PC-3 (cell line): ENCODE measurements around the gene KCNE1. TPM values are rescaled to one million over a fixed set of nuclear protein-coding genes. Genes with fewer than 3 reads are reported as not detected.

Experiments used
- ATAC-seq: fragments of 200-7000 bp; cut with Tn5 transposase; 2 replicates; pipeline ENCODE4 v1.9.1; 2020; ENCODE audit warnings: mild to moderate bottlenecking, moderate library complexity
- BruUV-seq: library from RNA; stranded (reverse); fragments of 400-500 nt; replicated peaks from 2 replicates; lab custom pipeline; 2021; lab: Mats Ljungman, UMichigan
- CTCF ChIA-PET: fragments of 300-600 bp; sonication (Branson Sonifier 250); formaldehyde crosslinking; loops from one replicate; lab custom pipeline; 2022; ENCODE audit warnings: antibody characterized with exemption; lab: Charles Lee
- POLR2A ChIA-PET: fragments of 300-600 bp; sonication (Branson Sonifier 250); formaldehyde crosslinking; loops from one replicate; lab custom pipeline; 2022; ENCODE audit warnings: antibody characterized with exemption; ENCODE audit not compliant: unreplicated experiment; lab: Charles Lee
- DNase-seq: peaks from one replicate; pipeline ENCODE4 v3.0.0-alpha.2; 2015
- H2AFZ ChIP-seq: fragments of 300-600 bp; sonication (generic); 2 replicates; pipeline ENCODE4 v1.6.0; 2016; ENCODE audit warnings: antibody characterized with exemption, low read length
- H3F3A ChIP-seq: fragments of 300-600 bp; sonication (generic); one replicate; pipeline ENCODE4 v1.6.0; 2017; ENCODE audit warnings: antibody characterized with exemption, low read length, control low read depth, mild to moderate bottlenecking; ENCODE audit not compliant: unreplicated experiment
- H3K27ac ChIP-seq: fragments of 300-600 bp; sonication (generic); 2 replicates; pipeline ENCODE4 v1.5.1; 2016; ENCODE audit warnings: mild to moderate bottlenecking, low read length
- H3K27me3 ChIP-seq: fragments of 300-600 bp; sonication (generic); 2 replicates; pipeline ENCODE4 v1.6.1; 2016; ENCODE audit warnings: low read length, mixed read lengths
- H3K36me3 ChIP-seq: fragments of 300-600 bp; sonication (generic); 2 replicates; pipeline ENCODE4 v1.6.1; 2016; ENCODE audit warnings: low read depth, mixed run types, low read length, mixed read lengths
- H3K4me1 ChIP-seq: fragments of 300-600 bp; sonication (generic); 2 replicates; pipeline ENCODE4 v1.5.1; 2016; ENCODE audit warnings: low read length; ENCODE audit not compliant: insufficient read depth
- H3K4me2 ChIP-seq: fragments of 300-600 bp; sonication (generic); 2 replicates; pipeline ENCODE4 v1.6.0; 2016; ENCODE audit warnings: low read length
- H3K4me3 ChIP-seq: fragments of 300-600 bp; sonication (generic); 2 replicates; pipeline ENCODE4 v1.5.1; 2016; ENCODE audit warnings: mild to moderate bottlenecking, low read length, mixed read lengths
- H3K79me2 ChIP-seq: fragments of 300-600 bp; sonication (generic); 2 replicates; pipeline ENCODE4 v1.6.1; 2017; ENCODE audit warnings: low read length, mixed read lengths
- H3K9ac ChIP-seq: fragments of 300-600 bp; sonication (generic); 2 replicates; pipeline ENCODE4 v1.6.0; 2016; ENCODE audit warnings: mild to moderate bottlenecking, low read length
- H3K9me2 ChIP-seq: fragments of 300-600 bp; sonication (generic); replicated peaks from 2 replicates; pipeline ENCODE4 v1.6.1; 2016; ENCODE audit warnings: mixed run types, low read length, mixed read lengths
- H3K9me3 ChIP-seq: fragments of 300-600 bp; sonication (generic); 2 replicates; pipeline ENCODE4 v1.6.1; 2016; ENCODE audit warnings: low read length, mixed read lengths
- H4K20me1 ChIP-seq: fragments of 300-600 bp; sonication (generic); 2 replicates; pipeline ENCODE4 v1.6.1; 2016; ENCODE audit warnings: low read length, mixed read lengths
- CTCF ChIP-seq: fragments of 300-600 bp; sonication (generic); conservative IDR thresholded peaks from 2 replicates; pipeline ENCODE4 v1.5.1; 2017; ENCODE audit warnings: antibody characterized with exemption, low read depth, mild to moderate bottlenecking, low read length
- EZH2 ChIP-seq: fragments of 300-600 bp; sonication (generic); IDR thresholded peaks from one replicate; pipeline ENCODE4 v1.6.1; 2017; ENCODE audit warnings: antibody characterized with exemption, mild to moderate bottlenecking, low read length; ENCODE audit not compliant: unreplicated experiment
- EZH2phosphoT487 ChIP-seq: fragments of 300-600 bp; sonication (generic); IDR thresholded peaks from 2 replicates; pipeline ENCODE4 v1.6.1; 2018; ENCODE audit warnings: mild to moderate bottlenecking, antibody characterized with exemption, low read length, borderline replicate concordance
- intact Hi-C: fragments of 100-400 bp; cut with micrococcal nuclease; formaldehyde crosslinking; loops from 2 replicates; pipeline ENCODE4 v1.9.0; 2023
- total RNA-seq: library from RNA; depleted of rRNA; stranded (reverse); fragments of >200 nt; gene quantifications from 2 replicates; pipeline ENCODE4 v1.2.3, GENCODE V29; 2014

The KCNE1 gene
- total RNA-seq, 1 experiment from 2014 or later: 0.58 TPM

- DNase-seq (no peak), ATAC-seq (no peak)
- no peaks in the 10 kb centered on the region for H4K20me1 ChIP-seq
- H3K27me3 ChIP-seq: no peaks in the 10 kb centered on the region
- intact Hi-C loops: no loop called here
- H2AFZ ChIP-seq: no peak overlapping the region
- no TSS peak for BruUV-seq
- no peak overlapping the region for H3K27ac ChIP-seq
- no peak overlapping the region for H3K4me3 ChIP-seq
- peaks cover 17% of the 10 kb centered on the region for H3K79me2 ChIP-seq
- H3K4me1 ChIP-seq: peaks cover 24% of the 10 kb centered on the region
- no peak for TF ChIP-seq EZH2
- no peak for TF ChIP-seq CTCF
- TF ChIP-seq EZH2phosphoT487: no peak
- no peaks in the 10 kb centered on the region for H3K9me2 ChIP-seq
- POLR2A ChIA-PET: no interaction called here
- no peaks in the 10 kb centered on the region for H3F3A ChIP-seq
- H3K36me3 ChIP-seq: no peaks in the 10 kb centered on the region
- H3K9ac ChIP-seq: no peak overlapping the region
- CTCF ChIA-PET: interaction anchor here (0.6 kb wide), 1 partner anchor 295 kb away, joined by 3 read pairs; no protein-coding TSS in a partner anchor
- no peak overlapping the region for H3K4me2 ChIP-seq
- no peaks in the 10 kb centered on the region for H3K9me3 ChIP-seq
Measured at GRCh38 chr21:34523019-34523555, 11.1 kb upstream of the KCNE1 start.

- H3K36me3 ChIP-seq: no peaks in the 10 kb centered on the region
- no peaks in the 10 kb centered on the region for H4K20me1 ChIP-seq
- TF ChIP-seq CTCF (no peak), EZH2 (no peak), EZH2phosphoT487 (no peak)
- no peak overlapping the region for H3K27ac ChIP-seq
- H3K9me2 ChIP-seq: no peaks in the 10 kb centered on the region
- ATAC-seq (no peak), DNase-seq (no peak)
- no peaks in the 10 kb centered on the region for H3F3A ChIP-seq
- no peak overlapping the region for H3K4me3 ChIP-seq
- CTCF ChIA-PET: no interaction called here
- H2AFZ ChIP-seq: no peak overlapping the region
- POLR2A ChIA-PET: no interaction called here
- H3K27me3 ChIP-seq: no peaks in the 10 kb centered on the region
- H3K4me1 ChIP-seq: peaks cover 20% of the 10 kb centered on the region
- BruUV-seq: no TSS peak
- no peak overlapping the region for H3K9ac ChIP-seq
- no peaks in the 10 kb centered on the region for H3K9me3 ChIP-seq
- peaks cover 17% of the 10 kb centered on the region for H3K79me2 ChIP-seq
- no peak overlapping the region for H3K4me2 ChIP-seq
- intact Hi-C loops: no loop called here
Measured at GRCh38 chr21:34522284-34522683, 10.3 kb upstream of the KCNE1 start.

- Histone ChIP-seq H3K9me3 (no peaks in the 10 kb centered on the region), H2AFZ (no peak overlapping the region), H3K4me2 (no peak overlapping the region), H3K27ac (no peak overlapping the region), H3K27me3 (no peaks in the 10 kb centered on the region), H3K36me3 (no peaks in the 10 kb centered on the region), H4K20me1 (no peaks in the 10 kb centered on the region), H3K79me2 (peaks cover 17% of the 10 kb centered on the region), H3K9ac (no peak overlapping the region), H3F3A (no peaks in the 10 kb centered on the region), H3K4me1 (peaks cover 15% of the 10 kb centered on the region), H3K4me3 (no peak overlapping the region), H3K9me2 (no peaks in the 10 kb centered on the region)
- intact Hi-C loops: no loop called here
- BruUV-seq: no TSS peak
- DNase-seq: no peak
- ChIA-PET CTCF (no interaction called here), POLR2A (interaction anchor here (0.6 kb wide), 1 partner anchor 453 kb away, joined by 3 read pairs; no protein-coding TSS in a partner anchor)
- TF ChIP-seq EZH2: no peak
- ATAC-seq: no peak
Measured at GRCh38 chr21:34521561-34521960, 9.6 kb upstream of the KCNE1 start.
